GM12875 (cell line): ENCODE data around the gene MED31.

Source experiments
- H3K4me3 ChIP-seq: one replicate; pipeline ENCODE4 v1.5.1; 2011; ENCODE audit warnings: low read depth, low read length, control low read depth
- TF ChIP-seq, protein P1 (sequence below): IDR thresholded peaks from 2 replicates; pipeline ENCODE4 v1.5.1; 2011; ENCODE audit warnings: low read depth, mild to moderate bottlenecking, control low read depth, inconsistent platforms, low read length, moderate library complexity, borderline replicate concordance; ENCODE audit not compliant: insufficient read depth

Gene MED31

DNA sequence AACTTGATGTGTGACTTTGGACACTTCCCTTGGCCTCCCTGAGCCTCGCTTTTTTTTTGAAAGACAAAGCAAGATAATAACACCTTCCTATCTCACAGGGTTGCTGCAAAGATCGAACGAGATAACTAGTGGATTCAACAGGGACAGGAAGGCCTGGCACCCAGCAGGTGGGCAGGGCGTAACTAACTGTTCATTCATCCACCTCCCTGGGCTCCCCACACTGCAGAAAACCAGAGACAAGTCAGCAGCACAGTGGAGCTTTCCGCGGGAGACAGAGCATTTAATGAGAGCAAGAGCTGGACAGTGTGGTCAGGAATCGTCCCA, 33.0 kb upstream of the MED31 start:
- no peak overlapping the region for H3K4me3 ChIP-seq
- TF ChIP-seq, protein P1, sequence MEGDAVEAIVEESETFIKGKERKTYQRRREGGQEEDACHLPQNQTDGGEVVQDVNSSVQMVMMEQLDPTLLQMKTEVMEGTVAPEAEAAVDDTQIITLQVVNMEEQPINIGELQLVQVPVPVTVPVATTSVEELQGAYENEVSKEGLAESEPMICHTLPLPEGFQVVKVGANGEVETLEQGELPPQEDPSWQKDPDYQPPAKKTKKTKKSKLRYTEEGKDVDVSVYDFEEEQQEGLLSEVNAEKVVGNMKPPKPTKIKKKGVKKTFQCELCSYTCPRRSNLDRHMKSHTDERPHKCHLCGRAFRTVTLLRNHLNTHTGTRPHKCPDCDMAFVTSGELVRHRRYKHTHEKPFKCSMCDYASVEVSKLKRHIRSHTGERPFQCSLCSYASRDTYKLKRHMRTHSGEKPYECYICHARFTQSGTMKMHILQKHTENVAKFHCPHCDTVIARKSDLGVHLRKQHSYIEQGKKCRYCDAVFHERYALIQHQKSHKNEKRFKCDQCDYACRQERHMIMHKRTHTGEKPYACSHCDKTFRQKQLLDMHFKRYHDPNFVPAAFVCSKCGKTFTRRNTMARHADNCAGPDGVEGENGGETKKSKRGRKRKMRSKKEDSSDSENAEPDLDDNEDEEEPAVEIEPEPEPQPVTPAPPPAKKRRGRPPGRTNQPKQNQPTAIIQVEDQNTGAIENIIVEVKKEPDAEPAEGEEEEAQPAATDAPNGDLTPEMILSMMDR, result no peak

DNA sequence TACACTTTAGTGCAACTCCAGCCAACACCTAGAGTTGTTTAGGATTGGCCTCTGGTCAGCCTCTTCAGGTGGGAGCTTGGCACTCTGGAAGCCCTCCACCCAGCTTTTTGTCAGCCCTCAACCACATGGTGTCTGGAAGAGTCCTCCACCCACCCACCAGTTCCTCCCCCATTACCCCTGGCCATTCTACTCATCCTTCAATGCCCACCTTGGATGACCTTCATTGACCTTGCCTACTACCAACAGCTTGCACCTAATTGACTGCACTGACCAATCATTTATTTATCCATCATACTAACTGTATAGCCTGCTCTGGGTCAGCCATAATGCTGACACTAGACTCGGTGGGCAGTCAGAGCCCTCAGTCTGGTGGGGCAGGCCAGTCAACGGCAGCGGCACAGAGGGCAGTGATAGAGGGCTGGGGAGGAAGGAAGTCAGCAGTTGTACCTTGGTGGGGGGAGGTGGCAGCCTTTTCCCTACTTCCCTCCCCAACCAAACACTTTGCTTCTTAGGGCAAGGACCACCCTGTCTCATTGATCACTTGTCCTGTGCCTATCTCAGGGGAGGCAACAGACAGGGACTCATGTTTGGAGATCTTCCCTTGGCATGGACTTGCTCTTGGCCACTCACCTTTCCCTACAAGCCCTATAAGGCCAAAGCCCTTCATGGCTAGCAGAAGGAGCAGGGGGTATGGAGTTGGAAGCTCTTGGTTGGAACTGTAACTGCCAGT, 32.5 kb upstream of the MED31 start:
- TF ChIP-seq, protein P1, result no peak

DNA sequence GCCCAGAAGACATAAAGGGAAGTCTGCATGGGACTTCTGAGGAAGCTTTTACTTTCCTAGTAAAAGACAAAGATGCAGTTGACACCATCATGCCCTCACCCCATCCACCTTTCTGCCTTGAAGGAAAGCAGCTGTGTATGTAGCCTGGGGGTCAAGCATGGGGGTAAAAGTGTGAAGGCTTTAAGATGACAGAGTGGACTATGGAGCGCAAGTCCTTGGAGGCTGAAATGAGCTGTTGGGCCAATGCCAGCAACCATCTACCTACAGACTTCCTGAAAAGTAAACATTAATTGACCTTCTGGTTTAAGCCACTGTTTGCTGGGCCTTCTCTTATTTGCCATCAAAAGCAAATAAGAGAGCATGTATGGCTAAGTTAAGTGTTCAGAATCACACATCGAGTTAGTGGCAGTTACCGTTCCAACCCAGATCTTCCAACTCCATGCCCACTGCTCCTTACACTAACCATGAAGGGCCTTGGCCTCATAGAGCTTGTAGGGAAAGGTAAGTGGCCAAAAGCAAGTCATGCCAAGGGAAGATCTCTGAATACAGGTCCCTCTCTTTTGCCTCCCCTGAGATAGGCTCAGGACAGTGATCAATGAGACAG, 31.8 kb upstream of the MED31 start:
- TF ChIP-seq, protein P1, result no peak
- no peak overlapping the region for H3K4me3 ChIP-seq

More for the DNA sequence above, 32.5 kb upstream of the MED31 start:
- H3K4me3 ChIP-seq, result no peak overlapping the region

DNA sequence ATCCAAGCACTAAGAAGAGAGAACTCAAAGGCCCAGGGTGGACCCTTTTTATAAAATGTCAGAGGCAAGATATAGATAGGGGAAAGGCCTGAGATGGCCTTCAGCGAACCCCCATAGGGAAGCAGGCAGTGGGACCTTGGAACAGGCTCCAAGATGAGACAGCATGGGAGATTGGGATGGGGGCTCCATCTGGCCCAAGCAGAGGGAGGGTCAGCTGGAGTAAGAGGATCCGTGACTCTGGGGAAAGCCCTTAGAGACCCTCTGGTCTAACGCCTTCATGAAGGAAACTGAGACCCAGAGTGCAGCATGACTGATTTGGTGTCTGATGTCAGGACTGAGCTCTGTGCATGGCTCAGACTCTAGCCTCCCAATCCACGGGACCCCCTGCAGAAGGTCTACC, 30.9 kb upstream of the MED31 start:
- TF ChIP-seq, protein P1, result no peak
- H3K4me3 ChIP-seq, result no peak overlapping the region

DNA sequence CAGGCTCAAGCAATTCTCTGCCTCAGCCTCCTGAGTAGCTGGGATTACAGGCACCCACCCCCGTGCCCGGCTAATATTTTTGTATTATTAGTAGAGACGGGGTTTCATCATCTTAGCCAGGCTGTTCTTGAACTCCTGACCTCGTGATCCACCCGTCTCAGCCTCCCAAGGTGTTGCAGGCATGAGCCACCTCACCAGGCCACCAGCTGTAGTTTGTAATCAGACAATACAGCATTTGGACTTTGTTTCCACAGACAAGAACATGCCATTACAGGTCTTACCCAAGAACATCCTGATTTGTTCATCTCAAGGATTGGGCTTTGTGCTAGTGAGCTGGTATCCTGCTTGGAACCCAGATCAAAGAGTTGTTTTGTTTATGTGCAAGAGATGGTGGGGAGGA, 30.3 kb upstream of the MED31 start:
- no peak overlapping the region for H3K4me3 ChIP-seq
- TF ChIP-seq, protein P1, result no peak

DNA sequence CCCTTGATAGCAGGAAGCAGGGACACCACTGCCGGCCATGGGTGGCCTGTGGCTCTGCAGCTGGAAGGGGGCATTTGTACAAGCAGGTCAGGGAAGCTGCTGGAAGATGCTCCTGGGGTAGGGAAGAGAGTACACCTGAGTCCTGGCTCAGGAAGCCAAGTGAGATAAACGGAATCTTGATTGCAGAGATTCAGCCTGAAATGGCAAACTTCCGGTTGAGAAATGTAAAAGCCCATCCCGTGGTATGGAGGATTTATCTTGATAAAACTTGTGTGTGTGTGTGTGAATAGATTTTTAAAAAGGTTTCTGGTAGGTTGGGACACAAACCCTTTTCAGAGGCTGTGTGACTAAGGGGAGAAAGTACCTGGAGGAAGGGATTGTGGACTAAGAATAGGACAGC, 29.8 kb upstream of the MED31 start:
- TF ChIP-seq, protein P1, result no peak
- H3K4me3 ChIP-seq, result no peak overlapping the region

DNA sequence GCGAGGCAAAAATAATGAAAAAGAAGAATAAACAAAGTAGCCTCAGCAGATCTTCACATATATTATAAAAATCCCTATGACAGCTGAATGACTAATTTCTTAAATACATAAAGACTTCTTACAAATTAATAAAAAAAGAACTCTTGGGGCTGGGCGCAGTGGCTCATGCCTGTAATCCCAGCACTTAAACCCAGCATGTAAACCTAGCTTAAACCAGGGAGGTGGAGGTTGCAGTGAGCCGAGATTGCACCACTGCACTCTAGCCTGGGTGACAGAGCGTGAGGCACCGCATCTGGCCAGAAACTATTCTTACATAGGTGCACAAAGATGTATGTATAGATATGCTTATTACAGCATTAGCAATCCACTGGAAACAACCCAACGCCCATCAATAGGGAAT, 27.8 kb upstream of the MED31 start:
- H3K4me3 ChIP-seq, result no peak overlapping the region
- TF ChIP-seq, protein P1, result no peak
